Measurements from ENCODE around the gene AGMO. TPM values are rescaled to one million over a fixed set of nuclear protein-coding genes. Genes with fewer than 3 reads are reported as not detected.

AGMO gene
- total and polyA plus RNA-seq, 2 experiments from 2014 or later = 0.42 to 0.55 TPM

DNA sequence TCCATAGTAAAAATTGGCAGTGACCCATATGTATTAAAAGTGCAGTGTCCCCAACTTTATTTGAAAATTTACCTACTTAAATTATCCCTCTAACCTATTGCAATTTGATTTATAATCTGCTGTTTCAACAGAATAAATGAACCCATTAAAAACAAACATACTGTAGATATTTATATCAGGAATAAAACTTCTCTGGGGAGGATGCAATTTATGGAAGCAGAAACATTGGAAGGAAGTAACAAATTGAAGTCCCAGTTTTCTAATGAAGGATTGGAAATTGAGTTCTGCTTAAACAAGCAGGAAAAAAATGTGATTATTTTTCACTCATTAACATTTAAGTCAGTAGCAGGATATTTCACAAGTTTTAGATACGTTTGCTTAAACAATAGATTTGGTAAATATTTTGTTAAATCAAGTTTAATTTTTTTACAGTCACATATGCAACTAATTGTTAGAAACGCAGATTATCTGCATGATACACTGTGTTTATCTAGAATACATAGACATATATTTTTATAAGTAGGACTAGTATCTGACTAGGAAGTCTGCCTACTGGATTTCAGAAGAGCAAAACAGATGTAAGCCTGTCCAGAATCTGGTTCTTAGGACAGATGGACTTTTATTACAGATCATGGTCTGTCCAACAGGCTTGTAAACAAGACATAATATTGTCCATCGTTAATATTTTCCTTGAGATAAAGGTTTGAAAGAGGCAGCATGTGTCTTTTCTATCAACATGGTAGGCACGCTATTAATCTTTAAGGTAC is 5.3 kb downstream of the AGMO start:
- ATAC-seq (no peak), DNase-seq (ENCODE audit: low spot score) (no peak)
- Histone ChIP-seq H3K79me2 (replicated peaks; ENCODE audit: insufficient read depth) (no peaks in the 10 kb centered on the region), H4K20me1 (replicated peaks; ENCODE audit: insufficient read depth) (no peaks in the 10 kb centered on the region), H3K4me1 (ENCODE audit: insufficient read depth) (peaks cover 3% of the 10 kb centered on the region; the same call in 1 of the 2 replicates), H3F3A (replicated peaks; ENCODE audit: low read depth) (no peaks in the 10 kb centered on the region), H3K4me2 (no peak overlapping the region), H3K27me3 (ENCODE audit: insufficient read depth) (no peaks in the 10 kb centered on the region), H2AFZ (no peak overlapping the region; the same call in 1 of the 2 replicates), H3K27ac (ENCODE audit: low read depth) (no peak overlapping the region), H3K4me3 (no peak overlapping the region), H3K9me2 (ENCODE audit: insufficient read depth) (no peaks in the 10 kb centered on the region), H3K36me3 (ENCODE audit: insufficient read depth) (no peaks in the 10 kb centered on the region)
- H3K9me3 Mint-ChIP-seq = no peaks in the 10 kb centered on the region
- no peak overlapping the region for H3K27ac Mint-ChIP-seq
- TF ChIP-seq, protein P1, sequence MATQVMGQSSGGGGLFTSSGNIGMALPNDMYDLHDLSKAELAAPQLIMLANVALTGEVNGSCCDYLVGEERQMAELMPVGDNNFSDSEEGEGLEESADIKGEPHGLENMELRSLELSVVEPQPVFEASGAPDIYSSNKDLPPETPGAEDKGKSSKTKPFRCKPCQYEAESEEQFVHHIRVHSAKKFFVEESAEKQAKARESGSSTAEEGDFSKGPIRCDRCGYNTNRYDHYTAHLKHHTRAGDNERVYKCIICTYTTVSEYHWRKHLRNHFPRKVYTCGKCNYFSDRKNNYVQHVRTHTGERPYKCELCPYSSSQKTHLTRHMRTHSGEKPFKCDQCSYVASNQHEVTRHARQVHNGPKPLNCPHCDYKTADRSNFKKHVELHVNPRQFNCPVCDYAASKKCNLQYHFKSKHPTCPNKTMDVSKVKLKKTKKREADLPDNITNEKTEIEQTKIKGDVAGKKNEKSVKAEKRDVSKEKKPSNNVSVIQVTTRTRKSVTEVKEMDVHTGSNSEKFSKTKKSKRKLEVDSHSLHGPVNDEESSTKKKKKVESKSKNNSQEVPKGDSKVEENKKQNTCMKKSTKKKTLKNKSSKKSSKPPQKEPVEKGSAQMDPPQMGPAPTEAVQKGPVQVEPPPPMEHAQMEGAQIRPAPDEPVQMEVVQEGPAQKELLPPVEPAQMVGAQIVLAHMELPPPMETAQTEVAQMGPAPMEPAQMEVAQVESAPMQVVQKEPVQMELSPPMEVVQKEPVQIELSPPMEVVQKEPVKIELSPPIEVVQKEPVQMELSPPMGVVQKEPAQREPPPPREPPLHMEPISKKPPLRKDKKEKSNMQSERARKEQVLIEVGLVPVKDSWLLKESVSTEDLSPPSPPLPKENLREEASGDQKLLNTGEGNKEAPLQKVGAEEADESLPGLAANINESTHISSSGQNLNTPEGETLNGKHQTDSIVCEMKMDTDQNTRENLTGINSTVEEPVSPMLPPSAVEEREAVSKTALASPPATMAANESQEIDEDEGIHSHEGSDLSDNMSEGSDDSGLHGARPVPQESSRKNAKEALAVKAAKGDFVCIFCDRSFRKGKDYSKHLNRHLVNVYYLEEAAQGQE (IDR thresholded peaks at IDR 0.05; ENCODE audit: unreplicated experiment) = no peak
- TF ChIP-seq EZH2 (IDR thresholded peaks at IDR 0.05; ENCODE audit: low read depth, unreplicated experiment) (no peak), JUNB (IDR thresholded peaks at IDR 0.05; ENCODE audit: unreplicated experiment) (no peak), NANOG (IDR thresholded peaks at IDR 0.05; ENCODE audit: borderline replicate concordance) (no peak), CTCF (conservative IDR thresholded peaks at IDR 0.05; ENCODE audit: low read depth in 2 of 2) (no peak), CREB1 (CRISPR knock-in tag; IDR thresholded peaks at IDR 0.05; ENCODE audit: low read depth) (no peak), POLR2AphosphoS5 (IDR thresholded peaks at IDR 0.05; ENCODE audit: low read depth) (no peak), ZNF114 (CRISPR knock-in tag; IDR thresholded peaks at IDR 0.05) (no peak), ETS1 (IDR thresholded peaks at IDR 0.05) (no peak), ZNF331 (CRISPR knock-in tag; IDR thresholded peaks at IDR 0.05; ENCODE audit: low read depth) (no peak), EZH2phosphoT487 (IDR thresholded peaks at IDR 0.05; ENCODE audit: unreplicated experiment) (no peak), ZNF462 (CRISPR knock-in tag; IDR thresholded peaks at IDR 0.05) (no peak), STAT1 (IDR thresholded peaks at IDR 0.05; ENCODE audit: unreplicated experiment) (no peak)
- peaks cover 8% of the 10 kb centered on the region for H3K4me1 Mint-ChIP-seq
- no peaks in the 10 kb centered on the region for H3K36me3 Mint-ChIP-seq (ENCODE audit: low read depth)
- H3K27me3 Mint-ChIP-seq (ENCODE audit: insufficient read depth, low read depth, poor library complexity) = no peaks in the 10 kb centered on the region
- no peak overlapping the region for H3K4me3 Mint-ChIP-seq
